ENCODE measurements around the gene DUSP9.

Gene DUSP9

GRCh38 chrX:153657161-153657560 lies 10.2 kb downstream of the DUSP9 start:
- Mint-ChIP-seq H3K4me3 (no peak overlapping the region), H3K27me3 (peaks cover 6 to 36% of the 10 kb centered on the region in 2 donors), H3K36me3 (ENCODE audit: insufficient read depth) (no peaks in the 10 kb centered on the region), H3K4me1 (ENCODE audit: low read depth in 2 of 2) (no peaks in the 10 kb centered on the region), H3K27ac (no peak overlapping the region), H3K9me3 (no peaks in the 10 kb centered on the region)
- DNase-seq: no peak
- no peak for ATAC-seq (replicated peaks)

GRCh38 chrX:153659268-153659667 lies 12.3 kb downstream of the DUSP9 start:
- H3K9me3 Mint-ChIP-seq: no peaks in the 10 kb centered on the region
- no peak overlapping the region for H3K4me3 Mint-ChIP-seq
- ATAC-seq (replicated peaks) (no peak), DNase-seq (no peak)
- H3K27me3 Mint-ChIP-seq: peaks cover 6 to 36% of the 10 kb centered on the region in 2 donors
- no peaks in the 10 kb centered on the region for H3K36me3 Mint-ChIP-seq (ENCODE audit: insufficient read depth)
- H3K4me1 Mint-ChIP-seq (ENCODE audit: low read depth in 2 of 2): no peaks in the 10 kb centered on the region
- no peak overlapping the region for H3K27ac Mint-ChIP-seq

DNA sequence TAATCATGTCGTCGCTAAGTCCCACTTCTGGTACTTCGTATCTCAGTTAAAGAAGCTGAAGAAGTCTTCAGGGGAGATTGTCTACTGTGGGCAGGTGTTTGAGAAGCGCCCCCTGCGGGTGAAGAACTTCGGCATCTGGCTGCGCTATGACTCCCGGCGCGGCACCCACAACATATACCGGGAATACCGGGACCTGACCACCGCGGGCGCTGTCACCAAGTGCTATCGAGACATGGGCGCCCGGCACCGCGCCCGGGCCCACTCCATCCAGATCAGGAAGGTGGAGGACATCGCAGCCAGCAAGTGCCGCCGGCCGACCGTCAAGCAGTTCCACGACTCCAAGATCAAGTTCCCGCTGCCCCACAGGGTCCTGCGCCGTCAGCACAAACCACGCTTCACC lies 15.3 kb downstream of the DUSP9 start:
- DNase-seq: peak; percentile 36 to 50 (median 48)
- no peaks in the 10 kb centered on the region for H3K4me1 Mint-ChIP-seq (ENCODE audit: low read depth in 2 of 2)
- no peaks in the 10 kb centered on the region for H3K9me3 Mint-ChIP-seq
- no peak for ATAC-seq (replicated peaks)
- no peak overlapping the region for H3K27ac Mint-ChIP-seq
- peak overlapping the region; percentile 20 to 45 for H3K4me3 Mint-ChIP-seq
- peaks cover 6 to 35% of the 10 kb centered on the region in 2 donors for H3K27me3 Mint-ChIP-seq
- peaks cover 2% of the 10 kb centered on the region for H3K36me3 Mint-ChIP-seq (ENCODE audit: insufficient read depth)

DNA sequence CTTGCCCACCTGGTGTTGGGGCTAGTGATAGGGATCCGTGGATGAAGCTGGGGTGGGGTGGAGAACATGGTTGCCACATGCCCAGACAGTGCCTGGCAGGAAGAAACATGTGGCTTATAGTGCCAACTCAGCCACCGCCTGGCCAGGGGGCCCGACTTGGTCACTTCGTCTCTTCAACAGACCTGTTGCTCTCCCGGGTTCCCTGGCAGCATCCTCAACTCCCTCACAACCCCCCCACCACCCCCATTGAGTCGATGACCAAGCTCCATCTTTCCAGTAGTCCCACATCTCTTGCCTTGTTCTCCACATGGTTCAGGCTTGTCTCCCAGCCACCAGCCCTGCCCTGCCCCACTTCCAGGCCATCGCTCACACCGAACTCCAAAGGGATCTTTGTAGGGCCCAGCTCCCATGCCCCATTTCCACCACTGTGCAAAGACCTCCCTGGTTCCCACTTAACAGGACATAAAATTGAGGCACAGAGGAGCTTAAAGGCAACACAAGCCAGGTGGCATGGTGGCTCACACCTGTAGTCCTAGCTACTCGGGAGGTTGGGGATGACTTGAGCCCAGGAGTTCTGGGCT lies 18.8 kb downstream of the DUSP9 start:
- H3K4me1 Mint-ChIP-seq (ENCODE audit: low read depth in 2 of 2): peaks cover 6% of the 10 kb centered on the region in 2 donors
- DNase-seq (no peak), ATAC-seq (replicated peaks) (no peak)
- H3K27me3 Mint-ChIP-seq: peaks cover 11 to 30% of the 10 kb centered on the region in 2 donors
- no peak overlapping the region for H3K4me3 Mint-ChIP-seq
- no peak overlapping the region for H3K27ac Mint-ChIP-seq
- H3K9me3 Mint-ChIP-seq: no peaks in the 10 kb centered on the region
- H3K36me3 Mint-ChIP-seq (ENCODE audit: insufficient read depth): peaks cover 2% of the 10 kb centered on the region

DNA sequence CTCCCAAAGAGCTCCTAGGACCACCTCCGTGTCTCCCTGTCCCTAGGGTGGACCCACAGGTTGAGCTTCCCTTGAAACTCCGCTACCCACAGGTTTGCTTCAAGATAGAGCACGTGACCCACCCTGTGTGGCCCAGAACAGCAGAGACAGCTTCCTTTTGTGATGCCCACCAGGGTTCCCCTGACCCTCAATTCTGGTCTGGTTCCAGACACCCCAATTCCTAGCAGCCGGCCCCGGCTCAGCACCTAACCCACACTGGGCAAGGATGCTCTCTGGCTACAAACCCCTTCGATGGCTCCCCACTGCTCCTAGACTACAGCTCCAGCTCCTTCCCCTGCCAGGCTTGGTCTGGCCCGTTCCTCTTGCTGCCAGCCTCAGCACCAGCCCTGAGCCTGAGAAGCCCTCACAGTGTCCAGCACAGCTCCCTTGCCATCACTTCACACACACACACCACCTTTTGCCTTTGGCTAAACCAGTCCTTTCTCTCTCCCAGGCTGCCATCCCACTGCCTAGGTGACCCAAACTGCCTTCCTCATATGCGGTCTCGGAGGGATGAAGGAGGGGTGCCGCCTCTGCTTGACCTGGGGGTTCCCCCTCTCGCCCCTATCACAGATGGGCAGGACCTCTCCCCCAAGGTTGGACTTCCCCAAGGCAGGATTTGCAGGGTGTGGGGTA lies 20.4 kb downstream of the DUSP9 start:
- DNase-seq (no peak), ATAC-seq (replicated peaks) (no peak)
- peaks cover 6% of the 10 kb centered on the region in 2 donors for H3K4me1 Mint-ChIP-seq (ENCODE audit: low read depth in 2 of 2)
- H3K4me3 Mint-ChIP-seq: peak overlapping the region; percentile 72 to 76
- H3K36me3 Mint-ChIP-seq (ENCODE audit: insufficient read depth): peaks cover 2% of the 10 kb centered on the region
- H3K27ac Mint-ChIP-seq: peak overlapping the region in 1 of 2 donors; percentile 41
- no peaks in the 10 kb centered on the region for H3K9me3 Mint-ChIP-seq
- H3K27me3 Mint-ChIP-seq: peaks cover 11 to 29% of the 10 kb centered on the region in 2 donors

GRCh38 chrX:153667956-153668396 lies 21.0 kb downstream of the DUSP9 start:
- no peaks in the 10 kb centered on the region for H3K9me3 Mint-ChIP-seq
- peak; percentile 66 to 75 (median 75) for DNase-seq
- H3K4me1 Mint-ChIP-seq (ENCODE audit: low read depth in 2 of 2): peaks cover 6 to 8% of the 10 kb centered on the region in 2 donors
- peak; percentile 93 for ATAC-seq (replicated peaks)
- H3K27ac Mint-ChIP-seq: peak overlapping the region in 1 of 2 donors; percentile 41
- peaks cover 16 to 34% of the 10 kb centered on the region in 2 donors for H3K27me3 Mint-ChIP-seq
- H3K4me3 Mint-ChIP-seq: peak overlapping the region; percentile 72 to 76
- H3K36me3 Mint-ChIP-seq (ENCODE audit: insufficient read depth): peaks cover 2% of the 10 kb centered on the region

GRCh38 chrX:153668423-153669173 lies 21.6 kb downstream of the DUSP9 start:
- no peak for ATAC-seq (replicated peaks)

GRCh38 chrX:153669174-153669890 lies 22.3 kb downstream of the DUSP9 start:
- Mint-ChIP-seq H3K9me3 (no peaks in the 10 kb centered on the region), H3K4me3 (no peak overlapping the region), H3K36me3 (ENCODE audit: insufficient read depth) (peaks cover 2% of the 10 kb centered on the region), H3K4me1 (ENCODE audit: low read depth in 2 of 2) (peaks cover 6 to 8% of the 10 kb centered on the region in 2 donors), H3K27ac (no peak overlapping the region), H3K27me3 (peaks cover 23 to 43% of the 10 kb centered on the region in 2 donors)
- peak; percentile 52 for ATAC-seq (replicated peaks)
- peak; percentile 33 to 34 (median 33) for DNase-seq

More at GRCh38 chrX:153668423-153669173, 21.6 kb downstream of the DUSP9 start:
- no peaks in the 10 kb centered on the region for H3K9me3 Mint-ChIP-seq
- H3K4me1 Mint-ChIP-seq (ENCODE audit: low read depth in 2 of 2): peaks cover 6 to 8% of the 10 kb centered on the region in 2 donors
- peaks cover 18 to 37% of the 10 kb centered on the region in 2 donors for H3K27me3 Mint-ChIP-seq
- peaks cover 2% of the 10 kb centered on the region for H3K36me3 Mint-ChIP-seq (ENCODE audit: insufficient read depth)
- no peak for DNase-seq
- no peak overlapping the region for H3K27ac Mint-ChIP-seq
- no peak overlapping the region for H3K4me3 Mint-ChIP-seq

- H3K9me3 Mint-ChIP-seq: no peaks in the 10 kb centered on the region
- peaks cover 2% of the 10 kb centered on the region for H3K36me3 Mint-ChIP-seq (ENCODE audit: insufficient read depth)
- ATAC-seq (replicated peaks) (no peak), DNase-seq (no peak)
- H3K4me1 Mint-ChIP-seq (ENCODE audit: low read depth in 2 of 2): peaks cover 6 to 8% of the 10 kb centered on the region in 2 donors
- H3K27ac Mint-ChIP-seq: no peak overlapping the region
- no peak overlapping the region for H3K4me3 Mint-ChIP-seq
- H3K27me3 Mint-ChIP-seq: peaks cover 30 to 51% of the 10 kb centered on the region in 2 donors
These were observed 23.1 kb downstream of the DUSP9 start for GRCh38 chrX:153669901-153670731.

GRCh38 chrX:153670748-153671588 lies 24.0 kb downstream of the DUSP9 start:
- H3K27me3 Mint-ChIP-seq: peaks cover 31 to 48% of the 10 kb centered on the region in 2 donors
- DNase-seq (no peak), ATAC-seq (replicated peaks) (no peak)
- no peak overlapping the region for H3K4me3 Mint-ChIP-seq
- H3K36me3 Mint-ChIP-seq (ENCODE audit: insufficient read depth): peaks cover 2% of the 10 kb centered on the region
- peaks cover 6 to 8% of the 10 kb centered on the region in 2 donors for H3K4me1 Mint-ChIP-seq (ENCODE audit: low read depth in 2 of 2)
- no peak overlapping the region for H3K27ac Mint-ChIP-seq
- no peaks in the 10 kb centered on the region for H3K9me3 Mint-ChIP-seq

DNA sequence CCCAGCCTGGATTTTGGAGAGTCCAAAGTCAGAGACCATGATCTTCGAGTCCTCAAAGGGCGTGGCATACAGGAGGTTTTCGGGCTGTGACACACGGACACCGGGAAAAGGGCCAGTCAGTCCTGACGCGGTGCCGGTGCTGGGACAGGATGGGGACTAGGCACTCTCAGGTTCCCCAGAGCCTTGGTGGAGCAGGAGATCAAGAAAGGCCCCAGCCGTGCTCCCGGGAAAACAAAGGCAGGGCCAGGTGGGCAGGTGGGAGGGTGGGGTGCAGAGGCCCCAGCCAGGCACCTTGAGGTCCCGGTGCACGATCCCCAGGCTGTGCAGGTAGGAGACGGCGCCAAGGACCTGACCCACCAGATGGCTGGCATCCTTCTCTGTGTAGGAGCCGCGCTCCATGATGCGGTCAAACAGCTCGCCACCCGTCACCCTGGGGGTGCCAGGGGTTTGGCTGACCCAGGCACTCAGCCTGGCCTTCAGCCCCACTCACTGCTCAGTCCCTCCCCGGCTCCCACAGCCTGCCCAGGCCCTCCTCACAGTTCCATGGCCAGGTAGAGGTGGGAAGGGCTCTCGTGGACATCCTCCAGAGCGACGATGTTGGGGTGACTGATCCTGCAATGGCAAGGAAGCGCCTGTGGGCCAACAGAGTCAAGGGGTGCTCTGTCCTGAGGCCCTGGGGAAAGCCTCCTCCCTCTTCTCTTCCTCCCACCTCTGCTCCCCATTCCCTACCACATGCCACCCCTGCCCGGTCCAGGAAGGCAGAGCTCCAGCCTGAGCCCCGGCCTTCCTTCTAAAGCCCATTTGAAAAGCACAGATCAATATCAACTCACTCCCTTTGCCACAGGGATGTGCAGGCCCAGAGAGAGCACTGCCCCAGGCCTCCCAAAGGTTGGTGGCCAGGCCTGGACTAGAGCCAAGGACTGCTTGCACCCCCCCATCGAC lies 24.9 kb downstream of the DUSP9 start:
- no peak overlapping the region for H3K27ac Mint-ChIP-seq
- H3K4me1 Mint-ChIP-seq (ENCODE audit: low read depth in 2 of 2): peaks cover 6 to 8% of the 10 kb centered on the region in 2 donors

More for the DNA sequence above, 24.9 kb downstream of the DUSP9 start:
- no peak overlapping the region for H3K4me3 Mint-ChIP-seq
- no peak for DNase-seq
- H3K9me3 Mint-ChIP-seq: no peaks in the 10 kb centered on the region
- ATAC-seq (replicated peaks): no peak
- peaks cover 2% of the 10 kb centered on the region for H3K36me3 Mint-ChIP-seq (ENCODE audit: insufficient read depth)
- H3K27me3 Mint-ChIP-seq: peaks cover 31 to 43% of the 10 kb centered on the region in 2 donors

Data from effector memory CD8-positive, alpha-beta T cell (primary cell).